NCI-H1105 treated with DMSO at 0.1 percent for 48 hours (cell line): ENCODE results near the gene TOMM34.

ENCODE experiments used
- DNase-seq: peaks from one replicate; lab custom pipeline; 2025; lab: John Stamatoyannopoulos, UW

TOMM34 gene

GRCh38 chr20:44930517-44931168, 29.6 kb downstream of the TOMM34 start:
- no peak for DNase-seq

GRCh38 chr20:44928595-44928994, 31.6 kb downstream of the TOMM34 start:
- DNase-seq: no peak

GRCh38 chr20:44924541-44924940, 35.7 kb downstream of the TOMM34 start:
- no peak for DNase-seq

GRCh38 chr20:44921447-44921846, 38.8 kb downstream of the TOMM34 start:
- DNase-seq: no peak

GRCh38 chr20:44918761-44919160, 41.4 kb downstream of the TOMM34 start:
- no peak for DNase-seq

- no peak for DNase-seq
Observed at GRCh38 chr20:44918342-44918741, 41.9 kb downstream of the TOMM34 start.

- DNase-seq: no peak
Observed at GRCh38 chr20:44917399-44917798, 42.8 kb downstream of the TOMM34 start.

GRCh38 chr20:44916586-44916985, 43.6 kb downstream of the TOMM34 start:
- DNase-seq: no peak

- DNase-seq: no peak
Observed at GRCh38 chr20:44914924-44915323, 45.3 kb downstream of the TOMM34 start.

- DNase-seq: no peak
Observed at GRCh38 chr20:44912189-44912588, 48.0 kb downstream of the TOMM34 start.

- DNase-seq: peak; percentile 3
Observed at GRCh38 chr20:44911264-44911921, 48.8 kb downstream of the TOMM34 start.

GRCh38 chr20:44910690-44911262, 49.4 kb downstream of the TOMM34 start:
- no peak for DNase-seq

GRCh38 chr20:44909872-44910689, 50.1 kb downstream of the TOMM34 start, which contains the start of gene PABPC1L:
Gene PABPC1L, plus strand, starts transcription at chr20:44910060. Its CDS starts 84 bp downstream, at chr20:44910144.
- DNase-seq: peak; percentile 93

GRCh38 chr20:44908987-44909871, 51.0 kb downstream of the TOMM34 start:
- DNase-seq: no peak

- DNase-seq: no peak
Observed at GRCh38 chr20:44904377-44904776, 55.8 kb downstream of the TOMM34 start.

GRCh38 chr20:44901974-44902373, 58.2 kb downstream of the TOMM34 start:
- no peak for DNase-seq

GRCh38 chr20:44900231-44900854, 59.9 kb downstream of the TOMM34 start:
- no peak for DNase-seq

- DNase-seq: no peak
Observed at GRCh38 chr20:44897133-44897532, 63.1 kb downstream of the TOMM34 start.

GRCh38 chr20:44896583-44896982, 63.6 kb downstream of the TOMM34 start:
- no peak for DNase-seq

- DNase-seq: no peak
Observed at GRCh38 chr20:44894959-44895358, 65.2 kb downstream of the TOMM34 start.
